Renal cortical epithelial cell (primary cell): ENCODE measurements around the gene FBLN5. TPM values are rescaled to one million over a fixed set of nuclear protein-coding genes. Genes with fewer than 3 reads are reported as not detected.
A peak's percentile ranks its signal among the peaks of the same experiment; 100 is the strongest.
"Not testable (repeated sequence)": the region's sequence is repeated elsewhere in the genome, so short reads cannot be mapped to it uniquely, and the experiment has no call there.

Source experiments
- DNase-seq: peaks from one replicate; pipeline ENCODE4 v3.0.0-alpha.2; 2011; ENCODE audit warnings: low read depth
- total RNA-seq: library from RNA; depleted of rRNA; stranded (reverse); fragments of >200 nt; gene quantifications from 2 replicates; pipeline ENCODE4 v1.2.3, GENCODE V29; 2014

Gene FBLN5
- total RNA-seq, 1 donor from 2014 or later: 3.0 TPM

DNA sequence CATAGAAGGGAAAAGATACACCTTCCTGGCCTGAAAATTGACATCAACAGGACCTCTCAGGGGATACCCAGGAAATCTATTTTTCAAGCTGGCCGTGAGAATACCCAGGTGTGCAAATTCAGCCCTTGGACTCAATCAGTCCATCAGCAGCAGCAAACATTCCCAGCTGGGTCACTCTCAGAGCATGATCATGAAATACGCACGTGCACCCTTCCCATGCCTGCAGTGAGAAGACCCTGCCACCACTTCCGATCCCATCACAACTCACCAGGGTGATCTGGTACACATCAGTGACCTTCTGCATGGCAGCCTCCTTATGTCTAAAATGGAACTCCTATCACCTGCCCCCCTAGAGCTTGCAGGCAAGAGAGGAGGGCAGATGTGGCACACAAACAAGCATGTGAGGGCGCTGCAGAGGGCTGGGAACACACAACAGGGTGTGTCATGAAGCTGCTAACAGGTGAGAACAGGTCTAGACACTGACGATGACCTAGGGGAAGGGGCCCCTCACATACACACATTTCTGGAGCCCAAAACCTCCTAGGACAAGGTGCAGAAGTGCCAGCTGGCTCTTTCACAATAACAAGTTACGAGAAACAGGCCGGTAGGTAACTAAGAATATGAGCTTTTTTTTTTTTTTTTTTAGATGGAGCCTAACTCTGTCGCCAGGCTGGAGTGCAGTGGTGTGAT is 42.4 kb downstream of the FBLN5 start:
- DNase-seq: no peak

DNA sequence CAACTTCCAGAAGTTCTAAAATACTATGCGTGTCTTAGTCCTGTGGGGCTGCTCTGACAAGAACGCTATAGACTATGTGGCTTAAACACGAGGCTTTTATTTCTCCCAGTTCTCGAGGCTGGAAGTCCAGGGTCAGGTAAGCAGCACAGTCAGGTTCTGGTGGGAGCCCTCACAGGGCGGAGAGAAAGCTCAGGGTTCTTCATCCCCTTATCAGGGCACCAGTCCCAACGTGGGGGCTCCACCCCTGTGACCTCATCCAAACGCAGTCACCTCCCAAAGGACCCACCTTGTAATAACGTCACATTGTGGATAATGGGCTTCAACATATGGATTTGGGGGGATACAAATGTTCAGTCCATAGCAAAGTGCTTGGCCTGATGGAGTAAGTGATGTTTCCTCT is 43.0 kb downstream of the FBLN5 start:
- no peak for DNase-seq

DNA sequence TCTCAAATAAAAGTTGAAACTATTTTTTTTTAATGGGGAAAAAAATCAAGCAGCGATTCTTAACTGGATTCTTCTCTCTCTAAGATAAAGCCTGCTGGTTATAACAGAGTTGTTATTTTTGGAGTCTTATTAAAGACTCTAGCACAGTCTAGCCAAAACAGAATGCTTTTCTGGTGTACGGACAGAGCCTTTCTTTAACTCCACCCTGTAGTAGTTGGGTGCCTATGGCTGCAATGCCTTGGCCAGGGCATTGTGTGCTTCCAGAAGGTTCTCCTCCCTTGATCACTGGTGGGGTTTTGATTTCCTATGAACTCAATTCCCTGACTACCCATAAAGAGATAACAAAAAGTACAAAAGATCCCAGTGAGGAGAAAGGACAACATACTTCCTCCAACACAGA is 44.4 kb downstream of the FBLN5 start:
- DNase-seq: no peak

DNA sequence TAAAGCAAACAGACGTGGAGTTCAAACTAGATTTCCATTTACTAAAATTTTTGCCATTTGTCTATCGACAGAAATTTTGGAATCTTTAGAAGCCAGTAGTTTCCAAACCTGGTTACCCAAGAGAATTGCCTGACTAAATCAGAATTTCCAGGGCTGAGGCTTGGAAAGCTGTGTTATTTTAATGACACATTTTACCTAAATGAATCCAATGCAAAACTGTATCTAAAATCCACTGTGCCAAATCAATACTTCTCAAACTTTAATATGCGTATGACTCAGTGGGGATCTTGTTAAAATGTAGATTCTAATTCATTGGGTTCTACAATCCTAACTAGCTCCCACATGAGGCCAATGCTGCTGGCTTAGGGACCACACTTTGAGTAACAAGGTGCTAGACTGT is 45.2 kb downstream of the FBLN5 start:
- DNase-seq: no peak

DNA sequence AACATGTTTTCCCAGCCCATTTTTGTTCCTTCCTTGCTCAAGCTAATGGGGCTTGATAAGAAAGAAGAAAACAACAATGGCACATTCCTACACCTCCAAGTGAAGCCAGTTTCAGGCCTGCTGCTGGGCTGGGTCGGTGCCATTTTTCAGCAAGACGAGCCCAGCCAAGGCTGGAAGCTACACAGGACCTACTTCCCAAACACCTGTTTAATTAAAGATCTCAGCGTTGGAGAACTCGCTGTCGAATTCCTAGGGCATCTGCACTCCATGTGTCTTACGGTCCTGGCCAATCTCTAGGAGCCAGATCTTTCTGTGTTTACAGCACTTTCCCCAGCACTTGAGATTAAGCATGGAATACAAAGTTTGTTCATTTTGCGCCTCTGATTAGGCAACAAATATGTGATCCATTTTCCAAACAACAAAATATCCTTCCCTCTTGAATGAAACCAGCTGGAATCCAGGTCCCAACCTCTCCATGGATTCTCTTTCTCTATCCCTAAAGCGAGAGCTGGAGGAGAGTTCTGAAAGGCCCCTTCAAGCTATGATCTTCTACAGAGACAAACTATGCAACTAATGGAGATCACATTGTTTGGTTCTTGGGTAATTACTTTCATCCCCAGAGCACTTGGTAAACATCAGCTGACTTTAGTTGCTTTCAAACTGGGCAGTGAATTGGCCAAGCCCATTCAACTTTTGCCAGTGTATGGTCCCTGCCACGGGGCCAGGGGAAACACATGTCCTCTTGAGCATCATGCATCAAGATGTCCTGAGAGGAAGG is 45.9 kb downstream of the FBLN5 start:
- DNase-seq: no peak

DNA sequence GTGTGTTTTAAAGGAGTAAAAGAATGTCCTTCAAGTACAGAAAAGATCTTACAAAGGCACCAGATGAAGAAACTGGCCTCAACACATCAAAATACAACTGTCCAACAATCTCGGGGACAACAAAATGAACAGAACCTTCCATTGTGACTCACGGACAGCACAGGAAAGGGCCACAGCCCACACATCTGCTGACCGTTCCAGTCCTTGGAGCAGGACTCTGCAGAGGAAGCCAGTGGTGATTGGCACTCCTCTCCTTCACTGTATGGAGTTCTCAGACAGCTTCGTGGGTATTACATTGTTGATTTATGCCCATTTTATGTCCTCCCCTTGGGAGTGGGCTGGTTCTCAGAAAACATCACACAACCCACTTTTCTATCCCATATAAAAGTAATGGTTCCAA is 47.7 kb downstream of the FBLN5 start:
- DNase-seq: no peak

DNA sequence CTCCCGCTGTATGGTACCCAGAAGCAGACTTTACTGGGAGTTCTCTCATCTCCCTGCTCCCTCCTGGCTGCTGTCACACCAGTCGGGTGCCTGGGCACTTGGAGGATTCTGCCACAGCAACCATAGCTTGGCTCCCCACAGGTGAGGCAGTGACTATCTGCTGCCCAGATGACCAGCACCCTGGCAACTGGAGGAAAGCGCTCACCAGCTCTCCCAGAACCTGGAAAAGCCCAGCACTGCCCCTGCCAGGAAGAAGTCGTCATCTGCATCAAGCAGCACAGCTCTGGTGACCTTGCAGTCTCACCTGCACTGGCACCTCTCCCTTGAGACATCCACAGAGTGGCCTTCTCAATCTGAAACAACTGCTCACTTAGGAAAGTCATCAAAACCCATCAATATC is 48.3 kb downstream of the FBLN5 start:
- DNase-seq: peak; percentile 16

DNA sequence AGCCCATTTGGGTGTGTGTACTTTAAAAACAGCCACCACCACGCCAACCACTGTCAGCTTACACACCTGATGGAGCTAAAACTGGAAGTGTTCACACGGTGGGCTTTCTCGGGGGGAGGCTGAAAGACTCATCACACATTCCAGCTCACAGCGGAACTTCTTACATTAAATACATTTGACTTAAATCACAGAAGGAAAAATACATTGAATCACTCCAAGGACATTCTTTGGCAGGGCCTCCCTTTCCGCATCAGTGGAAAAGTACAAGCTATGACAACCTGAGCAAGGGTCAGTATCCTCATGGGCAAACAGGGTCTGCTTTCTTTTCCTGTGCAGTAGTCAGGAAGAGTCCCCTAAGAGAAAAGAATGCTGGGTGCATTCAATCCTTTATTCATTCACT is 49.1 kb downstream of the FBLN5 start:
- DNase-seq: peak; percentile 49

DNA sequence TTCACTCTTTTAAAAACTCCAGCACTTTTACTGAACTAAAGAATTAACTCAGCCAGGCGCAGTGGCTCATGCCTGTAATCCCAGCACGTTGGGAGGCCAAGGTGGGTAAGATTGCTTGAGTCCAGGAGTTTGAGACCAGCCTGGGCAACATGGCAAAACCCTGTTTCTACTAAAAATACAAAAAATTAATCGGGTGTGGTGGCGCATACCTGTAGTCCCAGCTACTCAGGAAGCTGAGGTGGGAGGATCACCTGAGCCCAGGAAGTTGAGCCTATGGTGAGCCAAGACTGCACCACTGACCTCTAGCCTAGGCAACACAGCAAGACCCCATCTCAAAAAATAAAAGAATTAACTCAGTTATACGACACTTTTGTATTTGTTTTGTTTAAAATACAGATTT is 49.8 kb downstream of the FBLN5 start:
- DNase-seq: not testable (repeated sequence)

DNA sequence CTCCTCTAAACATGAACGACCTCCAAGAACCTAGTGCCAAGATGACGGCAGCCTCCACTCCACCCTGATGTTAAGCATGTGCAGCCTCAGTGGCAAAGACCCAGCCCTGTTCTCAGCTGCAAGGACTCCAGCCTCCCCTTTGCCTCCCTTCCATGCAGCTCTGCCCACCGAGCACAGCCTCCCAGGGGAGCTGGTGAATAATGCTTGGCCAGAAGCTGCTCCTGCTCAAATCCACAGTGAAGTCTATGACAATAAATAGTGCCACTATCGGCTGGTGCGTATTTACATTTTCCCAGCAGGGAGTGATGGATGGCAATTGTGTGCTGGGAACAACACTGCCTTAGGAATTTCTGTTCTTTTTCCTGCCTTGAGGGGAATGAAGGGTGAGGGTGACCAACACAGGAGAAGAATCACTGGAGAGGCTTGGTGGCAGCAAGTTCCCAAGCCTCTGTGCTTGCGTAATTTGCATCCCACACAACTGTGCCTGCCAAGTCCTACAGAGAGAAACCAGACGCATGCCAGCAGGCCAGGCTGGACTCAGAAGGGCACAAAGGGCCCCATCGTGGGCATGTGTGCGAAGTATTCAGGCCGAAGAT is 50.3 kb downstream of the FBLN5 start:
- DNase-seq: peak; percentile 92

DNA sequence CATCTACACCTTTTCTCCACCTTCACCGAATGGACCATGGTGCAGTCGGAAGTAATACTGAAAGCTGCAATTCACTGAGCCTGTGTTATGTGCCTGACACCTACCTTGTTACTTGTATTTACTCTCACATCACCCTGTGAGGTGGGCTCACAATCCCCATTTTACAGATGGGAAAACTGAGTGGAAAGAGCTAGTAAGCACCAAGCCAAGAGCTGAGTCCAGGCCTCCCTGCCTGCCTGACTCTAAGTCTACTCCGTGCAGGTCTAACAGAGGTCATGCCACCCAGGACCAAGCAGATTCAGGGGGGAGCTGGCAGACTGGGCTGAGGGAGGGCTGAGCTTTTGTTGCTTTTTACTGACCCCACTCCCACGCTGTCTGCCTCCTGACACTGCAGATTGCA is 51.1 kb downstream of the FBLN5 start:
- no peak for DNase-seq

DNA sequence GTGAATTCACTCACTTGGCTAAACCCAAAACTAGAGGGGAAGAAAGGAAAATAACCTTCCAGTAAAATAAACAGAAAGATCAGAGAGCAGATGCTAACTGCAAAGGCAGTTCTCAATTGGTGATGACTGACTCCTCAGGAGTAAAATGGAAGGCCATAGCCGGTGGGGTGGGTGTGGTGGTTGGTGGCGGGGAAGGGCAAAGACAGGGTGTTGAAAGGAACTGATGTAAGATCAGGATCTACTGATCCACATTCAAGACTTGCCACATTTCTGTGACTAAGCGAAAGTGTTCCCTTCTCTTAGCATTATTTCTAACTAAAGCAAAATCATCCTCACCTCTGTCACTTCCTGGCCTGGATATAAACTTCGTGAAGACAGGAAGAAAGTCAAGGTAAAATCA is 53.8 kb downstream of the FBLN5 start:
- DNase-seq: no peak

DNA sequence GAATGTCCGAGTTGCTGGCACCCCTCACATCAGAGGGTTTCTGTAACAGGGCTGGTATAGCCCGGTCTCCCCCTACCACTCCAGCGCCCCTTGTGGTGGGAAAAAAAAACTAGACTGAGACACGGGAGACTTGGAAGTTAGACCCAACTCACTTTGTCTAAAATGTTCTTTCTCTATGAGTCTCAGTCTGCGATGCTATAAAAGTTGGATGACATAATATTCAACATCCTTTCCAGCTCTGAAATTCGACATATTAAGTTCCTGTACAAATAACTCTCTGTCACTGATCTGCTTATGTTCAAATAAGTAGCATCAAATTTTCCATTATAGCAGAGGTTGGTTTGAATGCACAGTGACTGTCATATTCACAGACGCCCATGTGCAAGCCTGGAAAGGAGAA is 54.5 kb downstream of the FBLN5 start:
- no peak for DNase-seq

DNA sequence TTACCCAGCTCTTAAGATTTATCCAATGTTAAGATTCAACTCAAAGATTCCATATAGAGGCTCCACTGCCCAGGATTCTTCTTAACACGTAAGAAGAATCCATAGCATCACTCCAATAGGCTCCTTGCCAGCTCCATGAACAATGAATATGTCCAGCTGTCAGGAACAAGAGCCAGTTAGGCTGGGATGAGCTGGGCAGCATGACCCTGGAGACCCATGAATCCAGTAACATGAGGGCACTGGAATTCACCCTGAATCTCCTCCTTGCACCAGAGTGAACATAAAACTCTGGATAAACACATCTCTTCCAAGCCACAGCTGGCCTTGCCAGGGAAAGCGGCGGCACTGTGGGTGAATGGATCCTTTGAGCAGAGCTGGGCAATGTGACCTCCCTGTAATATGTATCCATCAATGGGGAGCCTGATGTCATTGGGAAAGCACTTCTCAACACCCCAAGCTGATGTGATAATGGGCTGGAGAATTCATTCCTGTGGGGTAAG is 55.7 kb downstream of the FBLN5 start:
- no peak for DNase-seq

DNA sequence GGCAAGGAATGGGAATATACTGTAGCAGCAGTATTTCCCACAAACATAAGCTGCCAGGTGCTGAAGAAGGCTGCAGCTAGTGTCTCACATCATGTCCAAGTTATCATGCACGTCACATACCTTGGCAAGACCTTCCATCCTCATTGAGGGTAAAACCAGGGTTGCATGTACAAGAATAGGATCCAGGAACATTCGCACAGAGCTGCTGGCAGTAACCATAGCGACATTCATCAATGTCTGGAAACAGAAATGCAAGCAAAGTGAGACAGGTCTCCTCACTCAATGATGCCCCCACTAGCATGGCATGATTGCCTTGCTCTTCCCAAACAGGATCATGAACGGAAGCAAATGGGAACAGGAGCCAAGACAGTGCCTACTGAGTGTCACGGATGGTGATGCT is 56.4 kb downstream of the FBLN5 start:
- DNase-seq: no peak

DNA sequence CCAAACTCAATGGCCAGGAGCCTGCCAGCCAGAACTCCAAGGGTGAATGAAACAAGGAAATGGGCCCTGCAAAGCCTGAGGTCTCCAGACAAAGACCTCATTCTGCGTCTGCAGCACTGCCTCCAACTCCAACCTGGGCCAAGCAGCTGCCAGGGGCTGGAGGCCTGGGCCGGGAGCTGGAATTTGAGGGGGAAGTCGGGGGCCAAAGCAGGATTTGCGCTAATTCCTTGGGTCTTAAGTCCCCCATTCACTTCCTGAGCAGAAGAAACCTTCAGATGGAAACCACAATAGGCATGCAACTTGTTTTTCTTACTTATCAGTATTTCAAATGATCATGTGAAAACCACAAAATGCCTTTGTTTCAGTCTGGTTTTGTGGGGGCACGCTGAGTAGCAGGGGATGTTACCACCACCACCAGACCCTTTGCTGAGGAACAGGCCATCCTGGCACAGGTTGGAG is 57.2 kb downstream of the FBLN5 start:
- no peak for DNase-seq

DNA sequence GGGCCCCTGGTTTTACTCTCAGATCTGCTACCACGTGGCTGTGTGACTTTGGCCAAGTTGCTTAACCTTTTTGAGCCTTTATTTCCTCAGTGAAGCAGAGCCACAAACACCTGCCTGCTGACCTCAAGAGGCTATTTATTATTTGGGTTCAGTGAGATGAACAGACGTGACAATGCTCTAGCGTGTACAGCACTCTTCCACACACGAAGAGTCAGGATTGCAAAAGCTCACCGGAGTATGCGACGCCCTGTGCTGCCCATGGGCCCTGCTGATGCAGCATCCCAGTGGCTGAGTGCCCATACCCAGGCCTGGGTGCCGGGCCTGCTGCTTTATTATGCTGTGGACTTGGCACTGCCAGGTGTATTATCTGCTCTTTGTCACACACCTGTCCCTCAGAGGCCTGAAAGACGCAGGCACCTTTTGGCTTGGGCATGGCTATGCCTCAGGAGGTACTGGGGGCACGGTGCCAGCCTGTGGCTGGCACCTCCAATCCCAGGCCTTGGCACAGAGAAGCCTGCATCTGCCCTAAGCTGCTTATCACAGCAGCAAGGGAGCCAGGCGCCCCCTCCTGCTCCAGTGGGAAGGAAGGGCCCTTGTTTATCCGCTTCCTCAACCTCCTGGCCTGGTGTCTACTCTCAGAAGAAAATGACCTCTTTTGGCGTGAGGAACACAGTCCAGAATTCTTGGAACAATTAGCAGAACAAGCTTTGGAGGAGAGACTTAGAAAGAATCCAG is 57.9 kb downstream of the FBLN5 start:
- no peak for DNase-seq

DNA sequence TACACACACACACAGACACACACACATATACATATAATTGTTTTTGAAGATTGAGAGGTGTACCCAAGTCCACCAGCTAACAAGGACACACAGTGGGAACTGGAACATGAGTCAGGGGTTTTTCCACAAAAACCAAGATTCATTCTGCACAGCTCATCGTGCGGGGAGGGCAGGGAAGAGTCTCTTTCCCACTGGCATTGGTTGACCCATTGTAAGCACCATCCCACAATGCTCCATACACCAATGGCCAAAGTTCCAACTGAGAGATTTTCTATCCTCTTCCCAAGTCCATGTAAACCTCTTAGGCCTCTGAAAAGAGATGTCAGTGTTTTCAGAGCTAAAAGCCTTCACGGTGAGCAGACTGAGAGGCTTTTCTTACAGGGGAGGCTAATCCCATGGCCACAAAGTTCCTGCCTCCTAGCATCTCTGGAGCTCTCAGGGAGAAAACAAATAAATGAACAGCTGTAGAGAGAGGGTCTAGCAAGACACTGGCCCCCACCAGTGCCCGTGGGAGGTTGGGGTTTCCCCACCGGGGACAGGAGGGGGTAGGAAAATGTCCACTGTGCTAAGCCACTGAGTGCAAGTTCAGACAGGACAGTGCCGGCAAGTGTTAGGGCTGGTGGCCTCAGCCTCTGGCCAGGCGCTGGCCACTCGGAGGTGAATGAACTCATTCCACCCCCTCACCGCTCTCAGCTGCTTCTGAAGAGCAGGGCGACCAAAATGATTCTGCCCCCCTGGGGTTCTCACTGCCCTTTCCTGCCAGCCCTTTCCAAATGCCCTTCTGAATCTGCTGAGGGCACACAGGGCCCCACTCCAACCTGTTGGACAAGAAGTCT is 58.6 kb downstream of the FBLN5 start:
- no peak for DNase-seq

DNA sequence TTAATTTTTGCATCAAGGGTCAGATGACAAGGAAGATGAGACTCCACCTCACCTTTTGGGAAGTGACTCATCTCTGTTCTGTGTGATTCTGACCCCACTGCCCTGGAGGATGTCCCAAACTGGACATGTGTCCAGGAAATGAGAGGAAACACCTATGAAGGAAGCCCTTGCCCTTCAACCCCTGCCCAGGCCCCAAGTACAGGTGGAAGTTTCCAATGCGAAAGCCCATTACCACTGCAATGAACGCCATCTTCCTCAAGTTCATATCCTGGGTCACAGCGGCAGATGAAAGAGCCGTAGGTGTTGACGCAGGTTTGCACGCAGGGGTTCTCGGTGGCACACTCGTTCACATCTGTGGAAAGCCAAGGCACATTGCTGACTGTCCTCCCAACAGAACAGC is 60.5 kb downstream of the FBLN5 start:
- no peak for DNase-seq

DNA sequence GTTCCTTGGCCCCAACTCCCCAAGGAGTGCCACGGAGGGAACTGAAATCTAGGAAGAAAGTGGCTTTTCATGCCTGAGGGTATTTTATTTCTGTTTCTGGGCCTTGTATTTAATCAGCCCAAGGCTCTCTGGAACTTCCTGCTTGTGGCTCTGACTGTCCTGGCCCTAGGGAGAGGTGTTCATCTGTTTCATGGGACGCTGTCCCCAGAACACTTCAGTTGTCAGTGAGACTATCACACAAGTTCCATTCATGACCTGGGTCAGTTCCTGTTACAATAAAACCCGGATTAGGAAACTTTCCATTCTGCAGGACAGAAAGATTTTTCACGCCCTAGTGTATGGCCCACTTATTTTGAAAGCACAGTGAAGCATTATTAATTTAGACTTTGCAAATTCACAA is 61.7 kb downstream of the FBLN5 start:
- no peak for DNase-seq

DNA sequence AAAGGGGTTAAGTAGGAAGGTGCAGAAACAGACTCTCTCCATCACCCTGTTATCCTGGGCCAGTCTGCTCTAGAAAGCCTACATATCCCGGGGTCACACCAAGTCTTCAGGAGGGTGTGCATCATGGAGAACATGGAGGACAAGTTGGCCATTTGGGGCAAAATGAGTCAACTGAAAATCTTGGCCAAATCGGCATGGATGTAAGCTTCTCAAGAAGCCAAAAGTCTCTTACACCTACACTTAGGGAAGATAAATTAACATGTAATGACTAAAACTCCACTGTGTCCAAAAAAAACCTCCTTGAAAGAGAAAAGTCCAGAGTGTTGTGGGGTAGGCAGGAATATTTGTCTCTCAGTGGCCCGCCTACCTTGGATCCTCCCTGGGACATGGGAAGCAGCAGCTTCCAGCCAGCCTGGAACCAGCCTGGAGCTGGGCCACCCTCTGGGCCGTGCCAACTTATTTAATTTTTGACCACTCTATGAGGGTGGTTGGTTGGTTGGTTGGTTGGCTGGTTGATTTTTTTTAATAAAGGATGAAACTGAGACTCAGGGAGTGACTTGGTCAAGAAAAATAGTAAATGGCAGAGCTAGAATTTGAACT is 62.3 kb downstream of the FBLN5 start:
- DNase-seq: no peak
